ENCODE data around the gene DUS3L.

DNA sequence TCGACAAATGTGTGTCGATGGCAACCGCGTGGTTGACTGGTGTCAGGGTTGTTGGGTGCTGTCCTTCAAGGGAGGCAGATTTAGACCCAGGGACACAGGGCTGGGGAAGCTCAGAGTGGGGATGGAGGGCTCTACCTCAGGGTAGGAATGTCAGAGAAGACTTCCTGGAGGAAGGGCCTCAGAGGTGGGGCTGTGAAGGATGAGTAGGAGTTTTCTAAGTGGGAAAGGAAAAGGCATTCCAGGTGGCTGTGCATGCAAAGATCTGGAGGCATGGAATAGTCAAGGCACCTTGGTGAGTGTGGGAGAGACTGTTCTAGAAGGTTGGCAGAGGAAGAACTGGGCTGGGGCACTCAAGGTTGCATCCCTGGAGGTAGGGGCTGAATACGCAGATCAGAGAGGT is 15.9 kb upstream of the DUS3L start:
- TF ChIP-seq, protein P1, sequence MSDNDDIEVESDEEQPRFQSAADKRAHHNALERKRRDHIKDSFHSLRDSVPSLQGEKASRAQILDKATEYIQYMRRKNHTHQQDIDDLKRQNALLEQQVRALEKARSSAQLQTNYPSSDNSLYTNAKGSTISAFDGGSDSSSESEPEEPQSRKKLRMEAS (IDR thresholded peaks at IDR 0.05; ENCODE audit: insufficient read depth, insufficient read length), result no peak
- TF ChIP-seq, protein P2, sequence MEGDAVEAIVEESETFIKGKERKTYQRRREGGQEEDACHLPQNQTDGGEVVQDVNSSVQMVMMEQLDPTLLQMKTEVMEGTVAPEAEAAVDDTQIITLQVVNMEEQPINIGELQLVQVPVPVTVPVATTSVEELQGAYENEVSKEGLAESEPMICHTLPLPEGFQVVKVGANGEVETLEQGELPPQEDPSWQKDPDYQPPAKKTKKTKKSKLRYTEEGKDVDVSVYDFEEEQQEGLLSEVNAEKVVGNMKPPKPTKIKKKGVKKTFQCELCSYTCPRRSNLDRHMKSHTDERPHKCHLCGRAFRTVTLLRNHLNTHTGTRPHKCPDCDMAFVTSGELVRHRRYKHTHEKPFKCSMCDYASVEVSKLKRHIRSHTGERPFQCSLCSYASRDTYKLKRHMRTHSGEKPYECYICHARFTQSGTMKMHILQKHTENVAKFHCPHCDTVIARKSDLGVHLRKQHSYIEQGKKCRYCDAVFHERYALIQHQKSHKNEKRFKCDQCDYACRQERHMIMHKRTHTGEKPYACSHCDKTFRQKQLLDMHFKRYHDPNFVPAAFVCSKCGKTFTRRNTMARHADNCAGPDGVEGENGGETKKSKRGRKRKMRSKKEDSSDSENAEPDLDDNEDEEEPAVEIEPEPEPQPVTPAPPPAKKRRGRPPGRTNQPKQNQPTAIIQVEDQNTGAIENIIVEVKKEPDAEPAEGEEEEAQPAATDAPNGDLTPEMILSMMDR (IDR thresholded peaks at IDR 0.05; ENCODE audit: extremely low read depth in 1 of 2, insufficient read depth in 1 of 2, low read depth in 1 of 2, low read length in 2 of 2), result no peak
- TF ChIP-seq POLR2A (IDR thresholded peaks at IDR 0.05; ENCODE audit: low read depth, low read length), result no peak
- TF ChIP-seq POLR2AphosphoS5 (IDR thresholded peaks at IDR 0.05; ENCODE audit: insufficient read depth, low read depth, low read length), result no peak
- no peak for TF ChIP-seq MYC (IDR thresholded peaks at IDR 0.05; ENCODE audit: low read depth, low read length)

Data from endothelial cell of umbilical vein (primary cell).